K562 (cell line): Measurements from ENCODE around the gene PTPRF. TPM values are rescaled to one million over a fixed set of nuclear protein-coding genes. Genes with fewer than 3 reads are reported as not detected.

Experiments
- ATAC-seq: fragments of 200-7000 bp; cut with Tn5 transposase; 3 replicates; pipeline ENCODE4 v1.9.1; 2020; ENCODE audit warnings: moderate library complexity
- BruUV-seq: library from RNA; stranded (reverse); fragments of 400-500 nt; replicated peaks from 2 replicates; lab custom pipeline; 2021; lab: Mats Ljungman, UMichigan
- CTCF ChIA-PET: fragments of 300-600 bp; formaldehyde crosslinking; extraction: SDS; loops from one replicate; lab custom pipeline; 2021; ENCODE audit warnings: low intra/inter-chr PET ratio; lab: Yijun Ruan, JAX
- POLR2A ChIA-PET: fragments of 300-600, 350-650 bp; sonication (Branson Sonifier 250); formaldehyde crosslinking; extraction: SDS; loops from one replicate; lab custom pipeline; 2021; ENCODE audit warnings: antibody characterized with exemption, inconsistent platforms; lab: Yijun Ruan, JAX
- DNase-seq, 4 experiments: peaks; one replicate each; pipeline versions ENCODE4 v3.0.0 to v3.0.0-alpha.2; 2011 to 2018; ENCODE audit warnings: low spot score in 3 of 4, mixed read lengths in 3 of 4; ENCODE audit errors: extremely low read depth in 1 of 4
- FAIRE-seq: peaks from 2 replicates; lab custom pipeline; 2011; peaks lifted over from hg19 to GRCh38; lab: Jason Lieb, UNC
- H2AFZ ChIP-seq: 2 replicates; pipeline ENCODE4 v1.6.0; 2011; ENCODE audit warnings: low read depth, low read length, control low read depth, inconsistent platforms
- H3K27ac ChIP-seq: fragments of 200-600 bp; 3 replicates; pipeline ENCODE4 v1.8.0; 2011; ENCODE audit warnings: low read depth, mild to moderate bottlenecking, control low read depth, inconsistent platforms, low read length, moderate library complexity, mixed read lengths; ENCODE audit errors: extremely low read depth
- H3K27me3 ChIP-seq, 2 experiments: fragments of 300-600 bp in 1 of 2; 2 replicates in 1 of 2; 3 replicates in 1 of 2; pipeline versions ENCODE4 v1.6.0 to v1.8.0; 2011; ENCODE audit warnings: inconsistent platforms in 2 of 2, low read length in 2 of 2, mild to moderate bottlenecking in 1 of 2, mixed read lengths in 1 of 2, moderate library complexity in 1 of 2; ENCODE audit not compliant: control insufficient read depth in 2 of 2, insufficient read depth in 2 of 2
- H3K36me3 ChIP-seq: fragments of 300-600 bp; 3 replicates; pipeline ENCODE4 v1.8.0; 2011; ENCODE audit warnings: mild to moderate bottlenecking, low read length, inconsistent platforms; ENCODE audit not compliant: control insufficient read depth, insufficient read depth
- H3K4me1 ChIP-seq, 2 experiments: fragments of 200-600 bp in 1 of 2; replicated peaks in 1 of 2; 2 replicates in 1 of 2; 3 replicates in 1 of 2; pipeline versions ENCODE4 v1.5.1 to v1.8.0; 2011; ENCODE audit warnings: inconsistent platforms in 2 of 2, low read length in 2 of 2, mild to moderate bottlenecking in 1 of 2, mixed read lengths in 1 of 2, moderate library complexity in 1 of 2; ENCODE audit not compliant: control insufficient read depth in 2 of 2, insufficient read depth in 2 of 2
- H3K4me2 ChIP-seq: 2 replicates; pipeline ENCODE4 v1.6.1; 2011; ENCODE audit warnings: low read length, control low read depth, inconsistent platforms, mixed read lengths; ENCODE audit not compliant: insufficient read depth
- H3K4me3 ChIP-seq: fragments of 200-600 bp; sonication (generic), shearing (Covaris generic); 2 replicates; pipeline ENCODE4 v1.5.1; 2016; ENCODE audit warnings: control low read depth, inconsistent platforms
- H3K79me2 ChIP-seq: fragments of 200-600 bp; 3 replicates; pipeline ENCODE4 v1.8.0; 2011; ENCODE audit warnings: low read length, inconsistent platforms; ENCODE audit not compliant: control insufficient read depth, insufficient read depth
- H3K9ac ChIP-seq, 2 experiments: 2 replicates each; pipeline versions ENCODE4 v1.6.0 to v1.6.1; 2011; ENCODE audit warnings: low read depth in 2 of 2, low read length in 2 of 2, control low read depth in 1 of 2, inconsistent platforms in 1 of 2, mild to moderate bottlenecking in 1 of 2, mixed read lengths in 1 of 2; ENCODE audit not compliant: insufficient read depth in 1 of 2
- H3K9me1 ChIP-seq: one replicate; pipeline ENCODE4 v1.6.0; 2011; ENCODE audit warnings: inconsistent platforms, mild to moderate bottlenecking, low read length, moderate library complexity; ENCODE audit not compliant: control insufficient read depth, insufficient read depth
- H3K9me3 ChIP-seq: replicated peaks from 2 replicates; pipeline ENCODE4 v1.5.1; 2011; ENCODE audit warnings: low read depth, low read length, inconsistent platforms; ENCODE audit not compliant: control insufficient read depth, insufficient read depth
- H4K20me1 ChIP-seq: replicated peaks from 2 replicates; pipeline ENCODE4 v1.6.1; 2011; ENCODE audit warnings: low read length, inconsistent platforms, mixed read lengths; ENCODE audit not compliant: control insufficient read depth, insufficient read depth
- KLF16 ChIP-seq: IDR thresholded peaks from 2 replicates; pipeline ENCODE4 v1.6.1; 2016; ENCODE audit warnings: antibody characterized with exemption
- NFE2 ChIP-seq: IDR thresholded peaks from 2 replicates; pipeline ENCODE4 v1.6.1; 2014; ENCODE audit warnings: antibody characterized with exemption, low read depth
- POLR2G ChIP-seq: fragments of 200-400 bp; formaldehyde crosslinking; IDR thresholded peaks from 2 replicates; pipeline ENCODE4 v1.6.1; 2017; ENCODE audit warnings: low read depth, mild to moderate bottlenecking, antibody characterized with exemption, low read length, moderate library complexity
- PRDM10 ChIP-seq: fragments of 450-650 bp; IDR thresholded peaks from 2 replicates; pipeline ENCODE4 v1.6.1; 2018; ENCODE audit not compliant: partially characterized antibody
- RBBP5 ChIP-seq: fragments of 200-600 bp; sonication (generic); IDR thresholded peaks from 2 replicates; pipeline ENCODE4 v1.6.1; 2012; ENCODE audit warnings: borderline replicate concordance, mild to moderate bottlenecking, low read length, control low read depth, inconsistent platforms; ENCODE audit not compliant: insufficient read depth, poor library complexity, severe bottlenecking
- SP1 ChIP-seq: sonication (generic); formaldehyde crosslinking; IDR thresholded peaks from 2 replicates; pipeline ENCODE4 v1.8.1; 2022; ENCODE audit warnings: mild to moderate bottlenecking, missing genetic modification reagents
- SRF ChIP-seq, 2 experiments: fragments of 250-450, 450-650 bp in 1 of 2; sonication (Bioruptor Pico) in 1 of 2; sonication (generic) in 1 of 2; formaldehyde crosslinking; IDR thresholded peaks; 2 replicates each; pipeline versions ENCODE4 v1.5.0 to v1.5.1; 2020 to 2022; ENCODE audit warnings: mild to moderate bottlenecking in 1 of 2, missing genetic modification reagents in 1 of 2
- YY1 ChIP-seq, 3 experiments: IDR thresholded peaks; 2 replicates each; pipeline ENCODE4 v1.6.1; 2011; ENCODE audit warnings: low read length in 2 of 3, mild to moderate bottlenecking in 2 of 3, moderate library complexity in 2 of 3, borderline replicate concordance in 1 of 3, control low read depth in 1 of 3, low read depth in 1 of 3; ENCODE audit not compliant: insufficient read depth in 3 of 3, insufficient replicate concordance in 2 of 3, control insufficient read depth in 1 of 3, insufficient read length in 1 of 3; ENCODE audit errors: extremely low read depth in 1 of 3
- ZNF174 ChIP-seq: fragments of 250-450 bp; sonication (Bioruptor Pico); IDR thresholded peaks from 2 replicates; pipeline ENCODE4 v1.4.0; 2020; ENCODE audit warnings: mild to moderate bottlenecking
- ZNF263 ChIP-seq: sonication (generic); formaldehyde crosslinking; IDR thresholded peaks from 2 replicates; pipeline ENCODE4 v1.8.0; 2022; ENCODE audit warnings: mild to moderate bottlenecking, missing genetic modification reagents, borderline replicate concordance
- whole genome bisulfite sequencing: fragments of 100-300 bp; shearing (Covaris generic); methylation state at CpG from one replicate; pipeline ENCODE4 v1.1.6; 2016; ENCODE audit warnings: low coverage, mixed read lengths; ENCODE audit not compliant: insufficient coverage; ENCODE audit errors: missing lambda C conversion rate; 5-methylcytosine and 5-hydroxymethylcytosine counted together
- in situ Hi-C: fragments of 300-500 bp; cut with MboI; formaldehyde crosslinking; loops from 4 replicates; pipeline ENCODE4 v1.15.0; 2018; ENCODE audit warnings: inconsistent platforms, mixed read lengths
- intact Hi-C: fragments of 100-400 bp; cut with micrococcal nuclease; formaldehyde crosslinking; loops from 2 replicates; pipeline ENCODE4 v1.14.2; 2022
- polyA plus RNA-seq, 8 experiments: library from polyadenylated mRNA; depleted of rRNA in 4 of 8; stranded (reverse) in 5 of 8; unstranded in 3 of 8; fragments of >200 nt; fragmentation: Nextera tagmentation in 2 of 8; fragmentation: Illumina TruSeq in 1 of 8; extraction: Ambion mirVana in 2 of 8; extraction: Trizol in 1 of 8; gene quantifications; 2 replicates each; pipeline versions ENCODE4 v1.2.1 to v1.2.3, GENCODE V29; 2011 to 2014; ENCODE audit warnings: inconsistent platforms in 1 of 8, missing spikeins in 1 of 8
- total RNA-seq, 7 experiments: library from RNA; depleted of rRNA in 6 of 7; stranded (reverse); fragments of >200 nt in 6 of 7; fragmentation: Illumina TruSeq in 2 of 7; extraction: Trizol in 2 of 7; gene quantifications; 2 replicates each; pipeline versions ENCODE4 v1.2.1 to v1.2.3, GENCODE V29; 2011 to 2021; ENCODE audit warnings: low replicate concordance in 1 of 7

The PTPRF gene
- total and polyA plus RNA-seq, 9 of the 15 experiments (the other 6 are each of a cell fraction or from before 2014, with no cell fraction given): 0.13 to 4.3 (median 1.1) TPM

- ATAC-seq (peak; percentile 89), DNase-seq (peak; percentile 81 to 90 (median 87)), FAIRE-seq (peak; percentile 62)
- 11% methylated on average over 21 of the region's 30 CpGs for WGBS
- peaks cover 8 to 35% of the 10 kb centered on the region in 2 experiments; a peak in 4 of 5 replicates for H3K4me1 ChIP-seq
- H3K36me3 ChIP-seq: no peaks in the 10 kb centered on the region
- H4K20me1 ChIP-seq: peaks cover 5% of the 10 kb centered on the region
- H3K27me3 ChIP-seq: peaks cover 12 to 49% of the 10 kb centered on the region in 2 experiments; a peak in 4 of 5 replicates
- H3K79me2 ChIP-seq: no peaks in the 10 kb centered on the region
- no TSS peak for BruUV-seq
- H3K4me3 ChIP-seq: peak overlapping the region; percentile 2; the same call in 1 of the 2 replicates
- ChIA-PET POLR2A (interaction anchor here (0.6 to 1.2 kb wide), 8 partner anchors 9 to 837 kb away, joined by 3 to 5 read pairs (median 4); no protein-coding TSS in a partner anchor), CTCF (no interaction called here)
- H2AFZ ChIP-seq: peak overlapping the region; percentile 78
- in situ Hi-C loops (no loop called here), intact Hi-C loops (no loop called here)
- no peaks in the 10 kb centered on the region for H3K9me3 ChIP-seq
- no peaks in the 10 kb centered on the region for H3K9me1 ChIP-seq
- H3K9ac ChIP-seq: peak overlapping the region; percentile 22 to 77; a peak in 3 of 4 replicates
- H3K4me2 ChIP-seq: peak overlapping the region; percentile 65
- no peak overlapping the region for H3K27ac ChIP-seq
- TF ChIP-seq NFE2: no peak
- TF ChIP-seq SP1 (CRISPR knock-in tag): peak; percentile 64; the same call in 1 of the 2 replicates
- TF ChIP-seq SRF (CRISPR knock-in tag; IDR thresholded peaks at IDR 0.05): 0 out of 4 replicates have a peak, but pooled peaks of 1 of the 2 experiments have one; percentile 40
- peak; percentile 12 for TF ChIP-seq RBBP5
- TF ChIP-seq YY1 (IDR thresholded peaks at IDR 0.05; ENCODE audit: borderline replicate concordance in 1 of 3, control insufficient read depth in 1 of 3, extremely low read depth in 1 of 3, insufficient read depth in 3 of 3, insufficient read length in 1 of 3, insufficient replicate concordance in 2 of 3, low read depth in 1 of 3, low read length in 2 of 3): peak in 1 of 3 experiments; percentile 27
- 0 out of 2 replicates have a peak, but pooled peaks have one; percentile 37 for TF ChIP-seq POLR2G
- TF ChIP-seq ZNF263: peak; percentile 80
- no peak for TF ChIP-seq ZNF174 (CRISPR knock-in tag)
- TF ChIP-seq PRDM10: peak; percentile 8
- TF ChIP-seq KLF16: peak; percentile 13; the same call in 1 of the 2 replicates
Measured at GRCh38 chr1:43549921-43550597, 19.4 kb downstream of the PTPRF start.
